Keratinocyte (primary cell): ENCODE measurements around the gene SPRY1.

Experiments
- CTCF ChIP-seq, 3 experiments: IDR thresholded peaks in 1 of 3; conservative IDR thresholded peaks in 1 of 3; optimal IDR thresholded peaks in 1 of 3; 2 replicates in 2 of 3; 3 replicates in 1 of 3; pipeline versions ENCODE3 to v1.5.1; 2011; ENCODE audit warnings: low read length in 3 of 3, mild to moderate bottlenecking in 3 of 3, moderate library complexity in 2 of 3, control low read depth in 1 of 3, inconsistent platforms in 1 of 3; ENCODE audit not compliant: insufficient read depth in 2 of 3; ENCODE audit errors: extremely low read depth in 1 of 3
- EZH2 ChIP-seq: IDR thresholded peaks from one replicate; pipeline ENCODE4 v1.6.1; 2012; ENCODE audit warnings: inconsistent platforms, mild to moderate bottlenecking, low read length, moderate library complexity

GRCh38 chr4:123417813-123418212, 21.2 kb downstream of the SPRY1 start:
- TF ChIP-seq CTCF (optimal IDR thresholded peaks at IDR 0.05 in 1 of 3, IDR thresholded peaks at IDR 0.05 in 1 of 3, conservative IDR thresholded peaks at IDR 0.05 in 1 of 3; ENCODE audit: extremely low read depth in 1 of 3, insufficient read depth in 2 of 3, low read length in 3 of 3) (no peak), EZH2 (no peak)
